Measurements from ENCODE around the gene EEF1AKMT3.

- TF ChIP-seq CTCF (IDR thresholded peaks at IDR 0.05; ENCODE audit: low read length) (no peak), EZH2 (IDR thresholded peaks at IDR 0.05; ENCODE audit: borderline replicate concordance, low read length) (no peak)
Observed at GRCh38 chr12:57743769-57744168, 28.6 kb upstream of the EEF1AKMT3 start.

All from OCI-LY1 (cell line).